ENCODE data around the gene TREML4. TPM values are rescaled to one million over a fixed set of nuclear protein-coding genes. Genes with fewer than 3 reads are reported as not detected.
A peak's percentile ranks its signal among the peaks of the same experiment; 100 is the strongest.

Gene TREML4
- total and polyA plus RNA-seq, 2 donors (not counting 1 experiment from before 2014, with no cell fraction given) = 1.7 TPM; not detected in 1

- intact Hi-C loops (cut with micrococcal nuclease) = loop anchor here (5.0 kb wide), 1 partner anchor 133 kb away; no protein-coding TSS in a partner anchor
- Histone ChIP-seq H3K4me2 (replicated peaks; ENCODE audit: low read depth, low read length, poor library complexity, severe bottlenecking) (peak overlapping the region; percentile 61), H3K4me1 (ENCODE audit: control insufficient read depth in 2 of 2, insufficient read depth in 2 of 2, low read length in 2 of 2) (peaks cover 59 to 65% of the 10 kb centered on the region in 2 donors), H3K27ac (ENCODE audit: low read length in 2 of 2) (peak overlapping the region in 1 of 2 donors; percentile 67), H3K9me3 (ENCODE audit: control extremely low read depth in 1 of 3, control insufficient read depth in 2 of 3, insufficient read depth in 1 of 3, low read length in 2 of 3) (peaks cover 0 to 8% (median 7%) of the 10 kb centered on the region in 3 donors), H3K4me3 (ENCODE audit: control extremely low read depth in 1 of 5, extremely low read depth in 1 of 5, insufficient read depth in 1 of 5, low read depth in 2 of 5, low read length in 4 of 5) (no peak overlapping the region), H3K9ac (ENCODE audit: low read length) (no peak overlapping the region), H3K79me2 (ENCODE audit: control insufficient read depth, insufficient read depth, low read length) (no peaks in the 10 kb centered on the region), H3K27me3 (replicated peaks in 1 of 4; ENCODE audit: control extremely low read depth in 1 of 4, control insufficient read depth in 3 of 4, insufficient read depth in 4 of 4, low read length in 3 of 4) (no peaks in the 10 kb centered on the region), H4K20me1 (ENCODE audit: control insufficient read depth, insufficient read depth, low read length, poor library complexity, severe bottlenecking) (no peaks in the 10 kb centered on the region), H3K36me3 (replicated peaks in 1 of 2; ENCODE audit: control extremely low read depth in 1 of 2, control insufficient read depth in 1 of 2, extremely low read depth in 1 of 2, insufficient read depth in 2 of 2, low read length in 1 of 2) (peaks cover 0 to 1% of the 10 kb centered on the region in 2 experiments), H2AFZ (ENCODE audit: insufficient read depth, low read depth, low read length, poor library complexity, severe bottlenecking) (no peak overlapping the region)
- DNase-seq (no peak), ATAC-seq (ENCODE audit: low read depth) (no peak)
- Mint-ChIP-seq H3K27me3 (no peaks in the 10 kb centered on the region), H3K4me3 (peak overlapping the region; percentile 75), H3K4me1 (peaks cover 68% of the 10 kb centered on the region), H3K27ac (peak overlapping the region; percentile 80), H3K9me3 (ENCODE audit: insufficient read depth) (peaks cover 5% of the 10 kb centered on the region)
- no peak for TF ChIP-seq CTCF (IDR thresholded peaks at IDR 0.05)
- no peak for TF ChIP-seq EZH2 (IDR thresholded peaks at IDR 0.05; ENCODE audit: borderline replicate concordance, insufficient read depth, low read depth, low read length, poor library complexity, severe bottlenecking)
- 98% methylated on average over 7 of the region's 7 CpGs for WGBS (ENCODE audit: insufficient coverage)
- ChIA-PET POLR2A (no interaction called here), CTCF (interaction anchor here (0.7 kb wide), 1 partner anchor 1894 kb away, joined by 3 read pairs; no protein-coding TSS in a partner anchor)
These were observed 43.4 kb upstream of the TREML4 start for GRCh38 chr6:41184761-41185160.

- TF ChIP-seq EZH2 (IDR thresholded peaks at IDR 0.05; ENCODE audit: borderline replicate concordance, insufficient read depth, low read depth, low read length, poor library complexity, severe bottlenecking) (no peak), CTCF (IDR thresholded peaks at IDR 0.05) (no peak)
- Mint-ChIP-seq H3K4me1 (peaks cover 68% of the 10 kb centered on the region), H3K27me3 (no peaks in the 10 kb centered on the region), H3K4me3 (peak overlapping the region; percentile 75), H3K27ac (peak overlapping the region; percentile 80), H3K9me3 (ENCODE audit: insufficient read depth) (peaks cover 8% of the 10 kb centered on the region)
- Histone ChIP-seq H3K4me3 (ENCODE audit: control extremely low read depth in 1 of 5, extremely low read depth in 1 of 5, insufficient read depth in 1 of 5, low read depth in 2 of 5, low read length in 4 of 5) (peak overlapping the region in 4 of 5 experiments; percentile 3 to 15 (median 5)), H4K20me1 (ENCODE audit: control insufficient read depth, insufficient read depth, low read length, poor library complexity, severe bottlenecking) (no peaks in the 10 kb centered on the region), H3K9ac (ENCODE audit: low read length) (peak overlapping the region; percentile 36), H2AFZ (ENCODE audit: insufficient read depth, low read depth, low read length, poor library complexity, severe bottlenecking) (peak overlapping the region; percentile 68), H3K4me2 (replicated peaks; ENCODE audit: low read depth, low read length, poor library complexity, severe bottlenecking) (peak overlapping the region; percentile 61), H3K4me1 (ENCODE audit: control insufficient read depth in 2 of 2, insufficient read depth in 2 of 2, low read length in 2 of 2) (peaks cover 59 to 65% of the 10 kb centered on the region in 2 donors), H3K79me2 (ENCODE audit: control insufficient read depth, insufficient read depth, low read length) (no peaks in the 10 kb centered on the region), H3K27me3 (replicated peaks in 1 of 4; ENCODE audit: control extremely low read depth in 1 of 4, control insufficient read depth in 3 of 4, insufficient read depth in 4 of 4, low read length in 3 of 4) (no peaks in the 10 kb centered on the region), H3K9me3 (ENCODE audit: control extremely low read depth in 1 of 3, control insufficient read depth in 2 of 3, insufficient read depth in 1 of 3, low read length in 2 of 3) (peaks cover 0 to 17% (median 12%) of the 10 kb centered on the region in 3 donors), H3K27ac (ENCODE audit: low read length in 2 of 2) (peak overlapping the region; percentile 57 to 67), H3K36me3 (replicated peaks in 1 of 2; ENCODE audit: control extremely low read depth in 1 of 2, control insufficient read depth in 1 of 2, extremely low read depth in 1 of 2, insufficient read depth in 2 of 2, low read length in 1 of 2) (peaks cover 0 to 15% of the 10 kb centered on the region in 2 experiments)
- ChIA-PET CTCF (interaction anchor here (0.7 to 1.6 kb wide), 3 partner anchors 9 to 94 kb away, joined by 3 to 5 read pairs (median 4); no protein-coding TSS in a partner anchor), POLR2A (no interaction called here)
- ATAC-seq (ENCODE audit: low read depth) = peak; percentile 37
- intact Hi-C loops (cut with micrococcal nuclease) = no loop called here
- WGBS (ENCODE audit: insufficient coverage) = 92% methylated on average over 5 of the region's 10 CpGs
- DNase-seq = peak; percentile 41
These were observed 42.1 kb upstream of the TREML4 start for GRCh38 chr6:41186031-41186562.
